Lower lobe of right lung (tissue), 2 donors: ENCODE measurements around the gene GLB1L. TPM values are rescaled to one million over a fixed set of nuclear protein-coding genes. Genes with fewer than 3 reads are reported as not detected.

Source experiments
- ATAC-seq, 2 donors: fragments of 200-7000 bp; cut with Tn5 transposase; one replicate each; pipeline ENCODE4 v1.9.1; 2020 to 2022; ENCODE audit warnings: mild to moderate bottlenecking in 2 of 2, moderate library complexity in 2 of 2
- DNase-seq: peaks from one replicate; pipeline ENCODE4 v3.0.0-alpha.2; 2020
- H3K27ac ChIP-seq: fragments of 200-600 bp; one replicate; pipeline ENCODE4 v1.8.0; 2022
- H3K27me3 ChIP-seq: fragments of 200-600 bp; one replicate; pipeline ENCODE4 v1.8.0; 2022; ENCODE audit warnings: low read depth
- H3K36me3 ChIP-seq: fragments of 200-600 bp; one replicate; pipeline ENCODE4 v1.8.0; 2022; ENCODE audit warnings: mild to moderate bottlenecking
- H3K4me1 ChIP-seq: fragments of 200-600 bp; one replicate; pipeline ENCODE4 v1.8.0; 2022
- H3K4me3 ChIP-seq: fragments of 200-600 bp; one replicate; pipeline ENCODE4 v1.8.0; 2022; ENCODE audit warnings: mild to moderate bottlenecking
- H3K9me3 ChIP-seq: fragments of 200-600 bp; one replicate; pipeline ENCODE4 v1.8.0; 2022
- intact Hi-C: fragments of 100-400 bp; cut with DNase I; formaldehyde crosslinking; loops from one replicate; pipeline ENCODE4 v1.11.0; 2022
- total RNA-seq: library from RNA; stranded (reverse); fragmentation: NEBNext Ultra II Directional; extraction: Animal tissue kit (Norgen Biotek cat#: 25700); gene quantifications from one replicate; pipeline ENCODE4 v1.2.1, GENCODE V29; 2021
- TF ChIP-seq, protein P1 (sequence below): fragments of 200-600 bp; IDR thresholded peaks from one replicate; pipeline ENCODE4 v1.8.0; 2022; ENCODE audit warnings: antibody characterized with exemption, mild to moderate bottlenecking
- donor health status: DM: no; HTN: yes; CAD: no; lungs with severe emphysema.

Gene GLB1L
- total RNA-seq, 1 donor from 2014 or later, result 12.6 TPM

DNA sequence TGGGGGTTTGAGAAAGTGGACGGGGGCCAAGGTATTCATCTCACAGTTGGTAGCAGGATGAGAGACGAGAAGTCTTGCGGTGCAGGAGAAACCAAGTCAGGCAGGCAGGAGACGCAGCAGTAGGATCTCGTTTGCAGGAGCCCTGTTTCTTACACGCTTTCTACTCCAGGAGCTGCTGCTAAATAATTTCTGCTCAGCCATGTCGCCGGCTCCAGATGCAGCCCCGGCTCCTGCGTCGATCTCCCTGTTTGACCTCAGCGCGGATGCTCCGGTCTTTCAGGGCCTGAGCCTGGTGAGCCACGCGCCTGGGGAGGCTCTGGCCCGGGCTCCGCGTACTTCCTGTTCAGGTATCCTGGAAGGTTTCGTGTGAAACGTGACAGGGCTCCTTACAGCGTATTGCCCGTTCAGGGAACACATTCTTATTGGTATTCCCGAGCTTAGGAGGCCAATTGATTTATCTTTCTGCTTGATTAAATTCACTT is 15.1 kb downstream of the GLB1L start:
- TF ChIP-seq, protein P1, sequence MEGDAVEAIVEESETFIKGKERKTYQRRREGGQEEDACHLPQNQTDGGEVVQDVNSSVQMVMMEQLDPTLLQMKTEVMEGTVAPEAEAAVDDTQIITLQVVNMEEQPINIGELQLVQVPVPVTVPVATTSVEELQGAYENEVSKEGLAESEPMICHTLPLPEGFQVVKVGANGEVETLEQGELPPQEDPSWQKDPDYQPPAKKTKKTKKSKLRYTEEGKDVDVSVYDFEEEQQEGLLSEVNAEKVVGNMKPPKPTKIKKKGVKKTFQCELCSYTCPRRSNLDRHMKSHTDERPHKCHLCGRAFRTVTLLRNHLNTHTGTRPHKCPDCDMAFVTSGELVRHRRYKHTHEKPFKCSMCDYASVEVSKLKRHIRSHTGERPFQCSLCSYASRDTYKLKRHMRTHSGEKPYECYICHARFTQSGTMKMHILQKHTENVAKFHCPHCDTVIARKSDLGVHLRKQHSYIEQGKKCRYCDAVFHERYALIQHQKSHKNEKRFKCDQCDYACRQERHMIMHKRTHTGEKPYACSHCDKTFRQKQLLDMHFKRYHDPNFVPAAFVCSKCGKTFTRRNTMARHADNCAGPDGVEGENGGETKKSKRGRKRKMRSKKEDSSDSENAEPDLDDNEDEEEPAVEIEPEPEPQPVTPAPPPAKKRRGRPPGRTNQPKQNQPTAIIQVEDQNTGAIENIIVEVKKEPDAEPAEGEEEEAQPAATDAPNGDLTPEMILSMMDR, result no peak
- DNase-seq (peak; percentile 82), ATAC-seq (peak; percentile 47 to 58)
- Histone ChIP-seq H3K27me3 (no peaks in the 10 kb centered on the region), H3K27ac (peak overlapping the region; percentile 95), H3K36me3 (peaks cover 60% of the 10 kb centered on the region), H3K4me1 (peaks cover 39% of the 10 kb centered on the region), H3K4me3 (peak overlapping the region; percentile 69), H3K9me3 (no peaks in the 10 kb centered on the region)
- intact Hi-C loops, result no loop called here

DNA sequence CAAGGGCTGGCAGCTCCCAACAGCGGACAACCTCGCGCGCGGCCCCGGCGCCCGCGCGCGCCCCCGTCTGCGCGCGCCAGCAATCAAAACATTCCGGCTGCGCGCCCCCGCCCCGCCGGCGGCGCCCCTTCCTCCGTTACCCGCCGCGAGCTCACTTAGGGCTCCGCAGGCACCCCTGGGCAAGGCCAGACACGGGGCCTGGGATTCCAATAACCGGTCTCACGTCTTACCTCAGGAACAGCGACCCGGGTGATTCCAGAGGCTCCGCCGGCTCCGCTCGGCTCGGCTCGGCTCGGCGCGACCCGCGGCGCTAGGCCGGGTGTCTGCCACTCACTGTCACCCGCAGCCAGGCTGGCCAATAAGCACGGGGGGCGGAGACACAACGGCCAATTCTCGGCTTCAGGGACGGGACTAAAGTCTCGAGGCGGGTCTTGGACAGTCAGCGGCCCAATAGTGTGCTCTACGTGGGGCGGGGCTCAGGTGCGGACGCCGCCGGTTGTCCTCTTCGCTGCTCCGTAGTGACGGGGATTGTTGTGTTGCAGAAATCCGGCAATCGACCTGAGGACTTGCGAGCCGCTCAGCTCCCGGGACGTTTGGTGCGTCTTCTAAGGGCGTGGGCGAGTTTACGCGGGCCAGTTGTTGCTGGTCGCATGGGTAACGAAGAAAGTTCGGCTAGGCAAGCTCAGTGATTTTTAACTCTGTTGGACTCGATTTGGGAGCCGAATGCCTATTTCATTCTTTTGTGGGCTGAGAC is 15.8 kb downstream of the GLB1L start, which contains the start of the genes ANKZF1 and ATG9A:
ANKZF1 (plus strand) TSS at position 502 of the 754 bp plus-strand sequence. CDS start 452 bp downstream, outside the sequence.
ATG9A (minus strand) TSS at position 332 of the 754 bp plus-strand sequence. CDS start 1,612 bp downstream, outside the sequence.
- TF ChIP-seq, protein P1, result no peak
- ATAC-seq (peak; percentile 98 to 99), DNase-seq (peak; percentile 99)
- intact Hi-C loops, result no loop called here
- Histone ChIP-seq H3K4me1 (peaks cover 39% of the 10 kb centered on the region), H3K36me3 (peaks cover 60% of the 10 kb centered on the region), H3K9me3 (no peaks in the 10 kb centered on the region), H3K27me3 (no peaks in the 10 kb centered on the region), H3K4me3 (peak within 1 kb of the TSS; percentile 69), H3K27ac (peak within 1 kb of the TSS; percentile 95)

DNA sequence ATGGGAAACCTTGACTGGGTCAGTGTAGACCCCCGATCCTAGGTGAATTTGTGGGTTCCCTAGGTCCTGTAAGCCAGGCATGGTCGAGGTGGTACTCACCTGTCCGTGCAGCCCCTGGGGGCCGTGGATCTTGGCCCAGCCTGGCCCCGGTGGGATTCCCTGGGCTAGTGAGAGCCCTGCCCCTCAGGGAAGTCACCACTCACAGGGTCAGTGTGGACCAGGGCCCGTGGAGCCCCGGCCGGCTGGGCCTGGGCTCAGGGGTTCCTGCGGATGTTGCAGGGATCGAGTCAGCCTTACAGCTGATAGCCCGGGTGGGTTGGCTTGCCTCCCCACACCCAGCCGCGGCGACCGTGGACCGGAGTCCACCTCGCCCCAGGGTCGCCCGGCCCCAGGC is 16.3 kb downstream of the GLB1L start:
- no peak for DNase-seq
- peak overlapping the region; percentile 95 for H3K27ac ChIP-seq
- peak overlapping the region; percentile 69 for H3K4me3 ChIP-seq
- intact Hi-C loops, result no loop called here
- TF ChIP-seq, protein P1, result no peak
- peaks cover 60% of the 10 kb centered on the region for H3K36me3 ChIP-seq
- no peaks in the 10 kb centered on the region for H3K9me3 ChIP-seq
- ATAC-seq, result no peak
- H3K27me3 ChIP-seq, result no peaks in the 10 kb centered on the region
- peaks cover 39% of the 10 kb centered on the region for H3K4me1 ChIP-seq

DNA sequence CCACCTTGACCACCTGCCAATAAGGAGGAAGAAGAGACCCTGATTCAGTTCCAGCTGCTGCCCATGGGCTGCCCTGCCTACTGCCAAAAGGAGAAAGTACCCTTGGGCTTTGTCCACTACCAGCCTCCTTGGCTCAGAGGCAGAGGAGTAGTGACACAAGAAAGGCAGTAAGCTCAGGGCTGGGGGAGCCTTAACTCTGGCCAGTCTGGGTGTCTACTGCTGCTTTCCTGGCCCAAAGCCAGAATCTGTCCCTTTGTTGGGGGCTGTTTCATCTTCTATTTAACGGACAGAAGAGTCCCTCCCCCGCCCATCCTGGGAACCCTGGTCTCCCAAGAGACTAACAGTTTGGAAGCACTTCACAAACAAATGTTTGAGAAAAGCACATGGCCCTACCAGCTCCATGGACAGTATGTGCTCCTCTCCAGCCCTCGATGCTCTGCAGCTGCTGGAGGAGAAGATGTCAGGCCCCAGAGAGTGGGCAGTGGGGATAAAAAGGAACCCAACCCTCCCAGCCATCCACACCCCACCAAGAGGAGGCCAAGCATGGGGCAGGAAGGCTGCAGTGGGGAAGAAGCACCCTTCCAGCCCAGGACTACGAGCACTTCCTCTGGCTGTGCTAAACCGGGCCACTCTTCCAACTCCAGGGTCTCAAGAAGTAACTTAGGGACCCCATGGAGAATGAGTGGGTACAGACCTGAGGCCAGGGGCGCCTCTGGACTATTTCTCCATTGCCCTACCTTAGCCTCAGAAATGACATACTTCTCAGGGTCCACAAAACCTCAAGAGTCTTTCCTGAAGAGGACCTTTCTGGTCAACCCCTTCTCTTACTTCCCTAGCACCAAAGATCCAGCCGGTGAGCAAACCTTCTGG is 17.0 kb downstream of the GLB1L start:
- ATAC-seq (no peak), DNase-seq (no peak)
- Histone ChIP-seq H3K36me3 (peaks cover 60% of the 10 kb centered on the region), H3K27ac (peak overlapping the region; percentile 95), H3K9me3 (no peaks in the 10 kb centered on the region), H3K4me1 (peaks cover 39% of the 10 kb centered on the region), H3K27me3 (no peaks in the 10 kb centered on the region), H3K4me3 (peak overlapping the region; percentile 69)
- intact Hi-C loops, result no loop called here
- TF ChIP-seq, protein P1, result no peak

DNA sequence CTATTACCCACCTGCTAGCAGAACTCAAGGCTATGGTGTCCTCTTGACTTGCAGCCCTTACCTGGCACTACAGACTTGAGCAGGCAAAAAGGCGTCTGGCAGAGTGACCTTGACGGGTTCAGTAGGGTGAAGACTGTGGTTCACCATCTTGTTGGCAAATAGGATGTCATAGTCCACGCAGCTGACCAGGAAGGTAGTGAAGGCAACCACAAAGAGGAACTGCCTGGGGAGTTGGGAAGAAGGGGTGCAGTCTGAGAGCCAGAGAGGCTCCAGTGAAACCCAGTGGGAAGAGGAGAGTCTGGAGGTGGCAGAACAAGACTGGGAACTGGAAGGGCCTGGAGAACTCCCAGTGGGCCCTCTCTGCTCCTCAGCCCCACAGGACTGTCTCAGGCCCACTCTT is 19.9 kb downstream of the GLB1L start:
- intact Hi-C loops, result no loop called here
- no peak for ATAC-seq
- Histone ChIP-seq H3K4me3 (no peak overlapping the region), H3K9me3 (no peaks in the 10 kb centered on the region), H3K36me3 (peaks cover 68% of the 10 kb centered on the region), H3K27ac (no peak overlapping the region), H3K4me1 (peaks cover 28% of the 10 kb centered on the region), H3K27me3 (no peaks in the 10 kb centered on the region)
- no peak for DNase-seq
- TF ChIP-seq, protein P1, result no peak
